PFSK-1 (cell line): ENCODE data around the gene ENTPD1.

Source experiments
- FOXP2 ChIP-seq: optimal IDR thresholded peaks from 2 replicates; pipeline ENCODE3; 2011; ENCODE audit warnings: borderline replicate concordance, control low read depth, inconsistent platforms; ENCODE audit not compliant: insufficient read depth; ENCODE audit errors: extremely low read length, extremely low read depth
- POLR2AphosphoS5 ChIP-seq: IDR thresholded peaks from 2 replicates; pipeline ENCODE4 v1.6.1; 2012; ENCODE audit warnings: low read depth, mild to moderate bottlenecking, control low read depth, low read length, moderate library complexity
- SIN3A ChIP-seq: IDR thresholded peaks from 2 replicates; pipeline ENCODE4 v1.6.1; 2012; ENCODE audit warnings: mild to moderate bottlenecking, low read length, moderate library complexity, borderline replicate concordance; ENCODE audit not compliant: insufficient read depth
- TAF1 ChIP-seq: IDR thresholded peaks from 2 replicates; pipeline ENCODE4 v1.6.1; 2012; ENCODE audit warnings: low read length, control low read depth, borderline replicate concordance; ENCODE audit not compliant: insufficient read depth
- TF ChIP-seq, protein P1 (sequence below), 2 experiments: IDR thresholded peaks; 2 replicates each; pipeline versions ENCODE4 v1.6.1 to v1.8.0; 2011 to 2012; ENCODE audit warnings: low read depth in 2 of 2, low read length in 2 of 2, control low read depth in 1 of 2, inconsistent platforms in 1 of 2, mild to moderate bottlenecking in 1 of 2, moderate library complexity in 1 of 2; ENCODE audit not compliant: insufficient read depth in 1 of 2

ENTPD1 gene

DNA sequence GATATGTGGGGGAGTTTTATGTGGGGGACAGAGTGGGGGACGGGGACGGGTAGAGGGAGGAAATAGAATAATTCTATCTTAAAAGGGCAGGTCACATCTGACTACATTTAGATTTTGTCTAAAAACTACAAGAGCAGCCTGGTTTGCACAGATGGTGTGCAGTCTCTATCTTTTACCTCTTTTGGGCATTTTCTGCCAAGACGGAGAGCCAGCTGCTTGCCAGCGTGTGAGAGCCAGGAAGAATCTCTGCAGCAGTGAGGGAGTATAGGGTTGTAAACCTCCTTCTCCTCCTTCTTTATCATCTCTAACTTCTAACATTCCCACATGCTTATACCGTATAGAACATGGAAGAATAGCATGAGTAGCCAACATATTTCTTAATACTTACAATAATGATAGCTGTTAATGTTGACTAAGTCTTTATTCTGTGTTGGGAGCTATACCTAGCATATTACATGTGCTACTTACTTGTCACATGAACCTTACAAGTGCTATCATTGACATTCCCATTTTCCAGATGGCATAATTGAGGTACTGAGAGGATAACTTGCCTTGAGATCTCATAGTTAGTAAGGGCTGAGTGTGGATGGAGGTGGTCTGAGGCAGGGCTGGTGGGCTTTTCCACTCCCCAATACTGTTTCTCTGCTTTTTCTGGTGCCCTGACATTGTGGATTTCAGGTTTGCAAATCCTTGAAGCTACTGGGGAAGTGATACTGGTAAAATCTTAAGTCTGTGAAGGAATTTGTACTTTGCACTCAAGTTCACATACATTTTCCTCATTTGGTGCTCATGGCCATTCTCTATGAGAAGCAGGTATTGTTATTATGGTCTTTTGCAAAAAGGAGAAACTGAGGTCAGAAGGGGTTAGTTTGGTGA, 1.1 kb downstream of the ENTPD1 start:
- no peak for TF ChIP-seq TAF1
- TF ChIP-seq POLR2AphosphoS5 = no peak
- TF ChIP-seq, protein P1, sequence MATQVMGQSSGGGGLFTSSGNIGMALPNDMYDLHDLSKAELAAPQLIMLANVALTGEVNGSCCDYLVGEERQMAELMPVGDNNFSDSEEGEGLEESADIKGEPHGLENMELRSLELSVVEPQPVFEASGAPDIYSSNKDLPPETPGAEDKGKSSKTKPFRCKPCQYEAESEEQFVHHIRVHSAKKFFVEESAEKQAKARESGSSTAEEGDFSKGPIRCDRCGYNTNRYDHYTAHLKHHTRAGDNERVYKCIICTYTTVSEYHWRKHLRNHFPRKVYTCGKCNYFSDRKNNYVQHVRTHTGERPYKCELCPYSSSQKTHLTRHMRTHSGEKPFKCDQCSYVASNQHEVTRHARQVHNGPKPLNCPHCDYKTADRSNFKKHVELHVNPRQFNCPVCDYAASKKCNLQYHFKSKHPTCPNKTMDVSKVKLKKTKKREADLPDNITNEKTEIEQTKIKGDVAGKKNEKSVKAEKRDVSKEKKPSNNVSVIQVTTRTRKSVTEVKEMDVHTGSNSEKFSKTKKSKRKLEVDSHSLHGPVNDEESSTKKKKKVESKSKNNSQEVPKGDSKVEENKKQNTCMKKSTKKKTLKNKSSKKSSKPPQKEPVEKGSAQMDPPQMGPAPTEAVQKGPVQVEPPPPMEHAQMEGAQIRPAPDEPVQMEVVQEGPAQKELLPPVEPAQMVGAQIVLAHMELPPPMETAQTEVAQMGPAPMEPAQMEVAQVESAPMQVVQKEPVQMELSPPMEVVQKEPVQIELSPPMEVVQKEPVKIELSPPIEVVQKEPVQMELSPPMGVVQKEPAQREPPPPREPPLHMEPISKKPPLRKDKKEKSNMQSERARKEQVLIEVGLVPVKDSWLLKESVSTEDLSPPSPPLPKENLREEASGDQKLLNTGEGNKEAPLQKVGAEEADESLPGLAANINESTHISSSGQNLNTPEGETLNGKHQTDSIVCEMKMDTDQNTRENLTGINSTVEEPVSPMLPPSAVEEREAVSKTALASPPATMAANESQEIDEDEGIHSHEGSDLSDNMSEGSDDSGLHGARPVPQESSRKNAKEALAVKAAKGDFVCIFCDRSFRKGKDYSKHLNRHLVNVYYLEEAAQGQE (IDR thresholded peaks at IDR 0.05; ENCODE audit: insufficient read depth in 1 of 2, low read depth in 2 of 2, low read length in 2 of 2) = no peak
- TF ChIP-seq FOXP2 = no peak

DNA sequence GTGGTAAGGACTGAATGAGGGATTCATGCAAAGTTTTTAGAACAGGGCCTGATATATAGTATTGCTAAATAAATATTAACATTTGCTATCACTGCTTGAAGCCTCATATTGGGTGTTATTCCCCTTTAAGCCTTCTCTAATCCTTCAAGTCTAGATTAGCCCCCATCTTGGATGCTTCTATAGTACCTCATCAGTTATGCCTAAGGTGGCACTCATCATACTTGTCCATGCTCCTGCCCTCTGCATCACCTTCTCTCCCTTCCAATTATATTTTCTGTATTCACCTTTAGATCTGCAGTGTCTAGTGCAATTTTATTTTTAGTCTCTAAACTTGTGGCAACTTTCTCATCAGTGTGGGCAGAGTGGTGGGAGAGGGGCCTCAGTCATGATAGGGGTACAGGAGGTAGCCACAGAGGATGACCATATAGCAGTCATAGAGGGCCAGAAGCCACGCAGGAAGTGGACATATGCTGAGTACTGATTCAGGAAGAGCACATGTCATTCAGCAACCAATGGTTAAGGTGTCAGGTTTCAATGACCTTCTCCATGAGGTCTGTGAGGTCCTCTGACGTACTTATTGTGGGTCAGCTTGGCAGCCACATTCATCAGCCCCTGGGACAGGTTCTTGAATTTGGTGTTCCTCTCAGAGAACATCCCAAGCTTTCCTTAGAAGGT, 2.5 kb downstream of the ENTPD1 start:
- TF ChIP-seq, protein P1 (IDR thresholded peaks at IDR 0.05; ENCODE audit: insufficient read depth in 1 of 2, low read depth in 2 of 2, low read length in 2 of 2) = no peak
- no peak for TF ChIP-seq FOXP2
- no peak for TF ChIP-seq TAF1
- no peak for TF ChIP-seq POLR2AphosphoS5
- no peak for TF ChIP-seq SIN3A

DNA sequence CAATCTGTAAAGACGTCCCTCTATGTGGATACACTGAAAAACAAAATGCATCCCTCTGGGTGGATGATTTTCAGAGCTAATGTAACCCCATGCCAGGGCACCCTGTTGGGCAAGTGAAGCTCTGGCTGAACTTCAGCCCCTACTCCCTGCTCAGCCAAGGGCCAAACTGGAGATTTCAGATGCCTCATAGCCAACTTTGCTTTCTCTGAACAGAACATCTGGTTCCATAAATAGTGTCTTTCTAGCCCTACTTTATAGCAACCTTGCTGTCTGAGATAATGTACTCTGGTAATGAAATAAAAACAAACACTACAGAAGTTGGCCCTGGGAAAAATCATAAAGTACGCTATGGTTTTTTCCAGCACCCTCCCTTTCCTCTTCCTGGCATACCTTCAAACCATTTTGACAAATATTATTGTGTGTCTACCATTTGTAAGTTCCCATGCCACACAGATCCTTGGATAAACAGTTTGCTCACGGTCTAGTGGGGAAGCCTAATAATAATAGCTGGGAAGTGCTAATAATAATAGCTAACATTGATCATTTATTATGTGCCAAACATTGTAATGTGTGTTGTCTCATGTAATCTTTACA, 3.4 kb downstream of the ENTPD1 start:
- TF ChIP-seq, protein P1 (IDR thresholded peaks at IDR 0.05; ENCODE audit: insufficient read depth in 1 of 2, low read depth in 2 of 2, low read length in 2 of 2) = no peak
- TF ChIP-seq SIN3A (no peak), POLR2AphosphoS5 (no peak), TAF1 (no peak), FOXP2 (no peak)

DNA sequence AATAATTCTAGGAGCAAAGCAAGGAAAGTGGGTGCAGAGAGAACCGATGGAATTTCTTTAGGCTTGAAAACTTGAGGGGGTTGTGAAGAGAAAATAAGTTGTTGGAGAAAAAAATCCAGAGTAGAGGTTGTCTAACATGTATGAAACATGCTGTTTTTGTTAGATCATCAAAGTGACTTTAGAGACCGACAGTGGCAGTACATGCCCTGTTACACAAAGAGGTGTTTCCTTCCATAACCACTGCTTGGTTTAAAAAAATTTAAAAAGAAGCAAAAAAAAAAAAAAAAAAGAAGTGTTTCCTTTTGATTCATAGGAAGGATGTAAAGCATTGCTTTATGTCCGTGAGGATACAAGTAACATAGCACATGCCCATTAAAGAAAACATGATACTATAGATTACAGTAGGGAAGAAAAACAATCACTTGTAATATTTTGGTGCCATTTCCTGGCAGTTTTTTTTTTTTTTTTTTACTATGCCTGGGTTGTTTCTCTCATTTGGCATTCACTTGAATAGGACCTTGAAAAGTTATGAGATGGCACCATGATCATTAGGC, 6.1 kb downstream of the ENTPD1 start:
- TF ChIP-seq FOXP2 (no peak), POLR2AphosphoS5 (no peak), TAF1 (no peak), SIN3A (no peak)
- TF ChIP-seq, protein P1 (IDR thresholded peaks at IDR 0.05; ENCODE audit: insufficient read depth in 1 of 2, low read depth in 2 of 2, low read length in 2 of 2) = no peak
